Osteoblast (primary cell): Measurements from ENCODE around the gene MTA2. TPM values are rescaled to one million over a fixed set of nuclear protein-coding genes. Genes with fewer than 3 reads are reported as not detected.

Experiments
- DNase-seq: peaks from one replicate; pipeline ENCODE4 v3.0.0; 2011; ENCODE audit warnings: low spot score, mixed read lengths; ENCODE audit not compliant: insufficient read length; ENCODE audit errors: missing footprints
- H2AFZ ChIP-seq: 2 replicates; pipeline ENCODE4 v1.6.0; 2011; ENCODE audit warnings: mild to moderate bottlenecking, low read length
- H3K27ac ChIP-seq: 2 replicates; pipeline ENCODE4 v1.5.1; 2011; ENCODE audit warnings: mild to moderate bottlenecking, low read depth, low read length, moderate library complexity
- H3K27me3 ChIP-seq: 2 replicates; pipeline ENCODE4 v1.6.0; 2012; ENCODE audit warnings: mild to moderate bottlenecking, control low read depth, inconsistent platforms, low read length, moderate library complexity; ENCODE audit not compliant: insufficient read depth
- H3K36me3 ChIP-seq: 2 replicates; pipeline ENCODE4 v1.5.1; 2011; ENCODE audit warnings: mild to moderate bottlenecking, low read length, control low read depth, moderate library complexity; ENCODE audit not compliant: insufficient read depth
- H3K4me1 ChIP-seq: 2 replicates; pipeline ENCODE4 v1.5.1; 2011; ENCODE audit warnings: mild to moderate bottlenecking, low read length, control low read depth, moderate library complexity; ENCODE audit not compliant: insufficient read depth
- H3K4me2 ChIP-seq: 2 replicates; pipeline ENCODE4 v1.6.0; 2011; ENCODE audit warnings: mild to moderate bottlenecking, low read length; ENCODE audit not compliant: insufficient read depth
- H3K4me3 ChIP-seq: fragments of 200-600 bp; sonication (generic); 3 replicates; pipeline ENCODE4 v1.5.1; 2012; ENCODE audit warnings: mild to moderate bottlenecking, low read length, inconsistent platforms; ENCODE audit not compliant: insufficient read depth
- H3K79me2 ChIP-seq: 2 replicates; pipeline ENCODE4 v1.6.0; 2012; ENCODE audit warnings: mild to moderate bottlenecking, low read length, control low read depth, inconsistent platforms; ENCODE audit not compliant: insufficient read depth
- H3K9me3 ChIP-seq: 2 replicates; pipeline ENCODE4 v1.5.1; 2011; ENCODE audit warnings: low read depth, low read length, control low read depth
- H4K20me1 ChIP-seq: 2 replicates; pipeline ENCODE4 v1.6.0; 2012; ENCODE audit warnings: mild to moderate bottlenecking, low read length, control low read depth; ENCODE audit not compliant: insufficient read depth
- CTCF ChIP-seq: IDR thresholded peaks from 2 replicates; pipeline ENCODE4 v1.5.1; 2011; ENCODE audit warnings: mild to moderate bottlenecking, low read depth, low read length, moderate library complexity; ENCODE audit errors: extremely low read depth
- total RNA-seq: library from RNA; depleted of rRNA; stranded (reverse); fragments of >200 nt; gene quantifications from 2 replicates; pipeline ENCODE4 v1.2.3, GENCODE V29; 2012

The MTA2 gene
- total RNA-seq, 1 donor, result 102 TPM

- H3K9me3 ChIP-seq, result no peaks in the 10 kb centered on the region
- peaks cover 23% of the 10 kb centered on the region for H3K4me1 ChIP-seq
- H3K36me3 ChIP-seq, result peaks cover 29% of the 10 kb centered on the region
- no peak overlapping the region for H3K4me3 ChIP-seq
- no peak overlapping the region for H3K27ac ChIP-seq
- peak; percentile 26 for DNase-seq
- no peaks in the 10 kb centered on the region for H3K27me3 ChIP-seq
- no peak overlapping the region for H2AFZ ChIP-seq
- TF ChIP-seq CTCF, result no peak
- H4K20me1 ChIP-seq, result peaks cover 21% of the 10 kb centered on the region
- peaks cover 63% of the 10 kb centered on the region for H3K79me2 ChIP-seq
- no peak overlapping the region for H3K4me2 ChIP-seq
Measured at GRCh38 chr11:62648185-62648966, 46.7 kb upstream of the MTA2 start.

- peak; percentile 81 for DNase-seq
- no peak overlapping the region for H3K4me2 ChIP-seq
- peaks cover 21% of the 10 kb centered on the region for H4K20me1 ChIP-seq
- no peaks in the 10 kb centered on the region for H3K27me3 ChIP-seq
- no peak overlapping the region for H3K4me3 ChIP-seq
- no peak for TF ChIP-seq CTCF
- no peak overlapping the region for H2AFZ ChIP-seq
- no peaks in the 10 kb centered on the region for H3K9me3 ChIP-seq
- peaks cover 22% of the 10 kb centered on the region for H3K4me1 ChIP-seq
- peaks cover 36% of the 10 kb centered on the region for H3K36me3 ChIP-seq
- peak overlapping the region; percentile 65 for H3K27ac ChIP-seq
- peaks cover 66% of the 10 kb centered on the region for H3K79me2 ChIP-seq
Measured at GRCh38 chr11:62647609-62648005, 45.9 kb upstream of the MTA2 start.

GRCh38 chr11:62646825-62647608 lies 45.4 kb upstream of the MTA2 start:
- Histone ChIP-seq H3K27ac (peak overlapping the region; percentile 65), H4K20me1 (peaks cover 21% of the 10 kb centered on the region), H3K4me1 (peaks cover 16% of the 10 kb centered on the region), H3K79me2 (peaks cover 66% of the 10 kb centered on the region), H3K27me3 (no peaks in the 10 kb centered on the region), H3K4me3 (peak overlapping the region; percentile 46), H3K36me3 (peaks cover 37% of the 10 kb centered on the region), H3K4me2 (peak overlapping the region; percentile 81), H3K9me3 (no peaks in the 10 kb centered on the region), H2AFZ (peak overlapping the region; percentile 62)
- peak; percentile 65 for DNase-seq
- TF ChIP-seq CTCF, result no peak
